Fibroblast of lung (primary cell): Measurements from ENCODE around the gene N4BP2L1.

ENCODE experiments used
- EZH2 ChIP-seq: IDR thresholded peaks from 2 replicates; pipeline ENCODE4 v1.5.1; 2012; ENCODE audit warnings: low read length, control low read depth, mild to moderate bottlenecking; ENCODE audit errors: missing control alignments
- TF ChIP-seq, protein P1 (sequence below), 2 donors: IDR thresholded peaks in 1 of 2; conservative IDR thresholded peaks in 1 of 2; 1 replicate in 1 of 2; 2 replicates in 1 of 2; pipeline ENCODE4 v1.5.1; 2011 to 2012; ENCODE audit warnings: low read length in 2 of 2, control low read depth in 1 of 2, inconsistent platforms in 1 of 2, low read depth in 1 of 2, mild to moderate bottlenecking in 1 of 2

DNA sequence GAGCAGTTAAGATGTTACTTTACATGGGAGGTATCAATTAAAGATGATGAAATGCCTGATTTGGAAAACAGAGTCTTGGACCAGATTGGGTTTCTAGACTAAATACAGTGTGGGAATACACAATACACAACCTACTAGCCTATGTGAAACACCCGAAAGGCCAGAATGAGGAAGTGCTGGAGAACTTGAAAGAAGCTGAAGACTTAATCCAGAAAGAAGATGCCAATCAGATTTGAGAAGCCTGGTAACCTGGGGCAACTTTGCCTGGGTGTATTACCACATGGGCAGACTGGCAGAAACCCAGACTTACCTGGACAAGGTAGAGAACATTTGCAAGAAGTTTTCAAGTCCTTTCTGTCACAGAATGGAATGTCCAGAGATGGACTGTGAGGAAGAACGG, 43.2 kb downstream of the N4BP2L1 start:
- TF ChIP-seq, protein P1, sequence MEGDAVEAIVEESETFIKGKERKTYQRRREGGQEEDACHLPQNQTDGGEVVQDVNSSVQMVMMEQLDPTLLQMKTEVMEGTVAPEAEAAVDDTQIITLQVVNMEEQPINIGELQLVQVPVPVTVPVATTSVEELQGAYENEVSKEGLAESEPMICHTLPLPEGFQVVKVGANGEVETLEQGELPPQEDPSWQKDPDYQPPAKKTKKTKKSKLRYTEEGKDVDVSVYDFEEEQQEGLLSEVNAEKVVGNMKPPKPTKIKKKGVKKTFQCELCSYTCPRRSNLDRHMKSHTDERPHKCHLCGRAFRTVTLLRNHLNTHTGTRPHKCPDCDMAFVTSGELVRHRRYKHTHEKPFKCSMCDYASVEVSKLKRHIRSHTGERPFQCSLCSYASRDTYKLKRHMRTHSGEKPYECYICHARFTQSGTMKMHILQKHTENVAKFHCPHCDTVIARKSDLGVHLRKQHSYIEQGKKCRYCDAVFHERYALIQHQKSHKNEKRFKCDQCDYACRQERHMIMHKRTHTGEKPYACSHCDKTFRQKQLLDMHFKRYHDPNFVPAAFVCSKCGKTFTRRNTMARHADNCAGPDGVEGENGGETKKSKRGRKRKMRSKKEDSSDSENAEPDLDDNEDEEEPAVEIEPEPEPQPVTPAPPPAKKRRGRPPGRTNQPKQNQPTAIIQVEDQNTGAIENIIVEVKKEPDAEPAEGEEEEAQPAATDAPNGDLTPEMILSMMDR (conservative IDR thresholded peaks at IDR 0.05 in 1 of 2, IDR thresholded peaks at IDR 0.05 in 1 of 2; ENCODE audit: low read depth in 1 of 2, low read length in 2 of 2): no peak
- TF ChIP-seq EZH2: no peak
